Caki2 (cell line): ENCODE measurements around the gene KRTAP21-3. TPM values are rescaled to one million over a fixed set of nuclear protein-coding genes. Genes with fewer than 3 reads are reported as not detected.
"Not testable (repeated sequence)": the region's sequence is repeated elsewhere in the genome, so short reads cannot be mapped to it uniquely, and the experiment has no call there.

Source experiments
- DNase-seq: peaks from one replicate; pipeline ENCODE4 v3.0.0-alpha.2; 2015; ENCODE audit warnings: low read depth
- in situ Hi-C: cut with HindIII; loops from 2 replicates; pipeline ENCODE4 v1.10.0; 2016; ENCODE audit warnings: low sequenced_read_pairs, low pct_unique_long_range_greater_than_20kb, mixed read lengths
- total RNA-seq: library from RNA; depleted of rRNA; stranded (reverse); fragments of >200 nt; shearing (Covaris generic); gene quantifications from 2 replicates; pipeline ENCODE4 v1.2.3, GENCODE V29; 2014; ENCODE audit warnings: low replicate concordance; rRNA removed

Gene KRTAP21-3
- not detected in 2 replicates for total RNA-seq

GRCh38 chr21:30718239-30718909 is at the start of gene KRTAP21-3:
TSS of gene KRTAP21-3 (minus strand) at chr21:30718777. CDS start at chr21:30718759, 18 bp downstream.
- in situ Hi-C loops, result no loop called here
- peak; percentile 3 for DNase-seq

GRCh38 chr21:30760776-30761175 is 42.2 kb upstream of the KRTAP21-3 start:
- DNase-seq, result no peak
- in situ Hi-C loops, result no loop called here

- in situ Hi-C loops, result no loop called here
- no peak for DNase-seq
These were observed 39.7 kb upstream of the KRTAP21-3 start for GRCh38 chr21:30758306-30758705.

GRCh38 chr21:30755328-30755727 is 36.8 kb upstream of the KRTAP21-3 start, which contains the start of gene KRTAP21-1:
TSS of gene KRTAP21-1 (minus strand) at chr21:30755428. CDS start at chr21:30755378, 50 bp downstream.
- in situ Hi-C loops, DNase-seq: not testable (repeated sequence)

- in situ Hi-C loops, result no loop called here
- DNase-seq, result no peak
These were observed 28.6 kb upstream of the KRTAP21-3 start, which contains the start of gene KRTAP21-2 for GRCh38 chr21:30747159-30747558. TSS of gene KRTAP21-2 (minus strand) at chr21:30747259. CDS start at chr21:30747202, 57 bp downstream.

GRCh38 chr21:30740462-30740861 is 21.9 kb upstream of the KRTAP21-3 start:
- in situ Hi-C loops, result no loop called here
- no peak for DNase-seq

- DNase-seq, result no peak
- in situ Hi-C loops, result no loop called here
These were observed 14.4 kb upstream of the KRTAP21-3 start for GRCh38 chr21:30733026-30733425.

- in situ Hi-C loops, result no loop called here
- no peak for DNase-seq
These were observed 8.1 kb upstream of the KRTAP21-3 start for GRCh38 chr21:30726726-30727125.

GRCh38 chr21:30719401-30719800 is 824 bp upstream of the KRTAP21-3 start:
- DNase-seq, result no peak
- in situ Hi-C loops, result no loop called here

GRCh38 chr21:30717105-30717504 is 1.5 kb downstream of the KRTAP21-3 start:
- in situ Hi-C loops, result no loop called here
- no peak for DNase-seq

GRCh38 chr21:30714946-30715345 is 3.6 kb downstream of the KRTAP21-3 start:
- no peak for DNase-seq
- in situ Hi-C loops, result no loop called here

- in situ Hi-C loops, result no loop called here
- no peak for DNase-seq
These were observed 4.1 kb downstream of the KRTAP21-3 start for GRCh38 chr21:30714456-30714855.

GRCh38 chr21:30713766-30714165 is 4.8 kb downstream of the KRTAP21-3 start:
- DNase-seq, result no peak
- in situ Hi-C loops, result no loop called here

GRCh38 chr21:30710499-30710898 is 8.1 kb downstream of the KRTAP21-3 start:
- peak; percentile 13 for DNase-seq
- in situ Hi-C loops, result no loop called here

- in situ Hi-C loops, result no loop called here
These were observed 11.2 kb downstream of the KRTAP21-3 start for GRCh38 chr21:30707409-30707808.

GRCh38 chr21:30695956-30696355 is 22.6 kb downstream of the KRTAP21-3 start:
- peak; percentile 57 for DNase-seq
- in situ Hi-C loops, result no loop called here

More at GRCh38 chr21:30707409-30707808, 11.2 kb downstream of the KRTAP21-3 start:
- DNase-seq, result no peak

GRCh38 chr21:30689822-30690221 is 28.8 kb downstream of the KRTAP21-3 start:
- in situ Hi-C loops, result no loop called here
- no peak for DNase-seq

- in situ Hi-C loops, result no loop called here
- no peak for DNase-seq
These were observed 34.1 kb downstream of the KRTAP21-3 start for GRCh38 chr21:30684506-30684905.

- no peak for DNase-seq
- in situ Hi-C loops, result no loop called here
These were observed 38.0 kb downstream of the KRTAP21-3 start for GRCh38 chr21:30680586-30680985.

- in situ Hi-C loops, result no loop called here
- no peak for DNase-seq
These were observed 41.8 kb downstream of the KRTAP21-3 start for GRCh38 chr21:30676737-30677136.
